Measurements from ENCODE around the gene TCEAL1.
"Not testable (repeated sequence)": the region's sequence is repeated elsewhere in the genome, so short reads cannot be mapped to it uniquely, and the experiment has no call there.

The TCEAL1 gene

GRCh38 chrX:103631145-103631544 lies 2.4 kb downstream of the TCEAL1 start:
- FAIRE-seq (no peak), DNase-seq (ENCODE audit: low spot score) (no peak)

DNA sequence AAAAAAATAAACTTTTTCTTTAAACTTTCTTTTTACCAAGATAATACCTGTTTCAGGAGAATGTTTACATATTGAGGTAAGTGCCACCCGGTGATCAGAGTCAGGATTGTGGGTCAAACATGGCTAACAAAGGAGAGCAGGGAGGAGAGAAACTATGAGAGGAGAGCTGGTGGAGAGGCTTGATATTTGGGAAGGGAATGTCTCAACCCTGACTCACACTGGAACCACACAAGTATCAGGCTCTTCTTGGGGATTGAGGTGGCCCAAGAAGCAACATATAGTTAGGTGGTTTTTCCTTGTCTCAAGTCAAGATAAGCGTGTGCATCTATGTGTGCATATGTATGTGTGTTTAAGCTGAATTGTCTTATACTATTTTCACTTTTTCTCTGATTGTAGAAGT lies 6.7 kb downstream of the TCEAL1 start:
- FAIRE-seq (no peak), DNase-seq (ENCODE audit: low spot score) (no peak)

GRCh38 chrX:103637604-103638338 lies 9.0 kb downstream of the TCEAL1 start:
- peak; percentile 84 for DNase-seq (ENCODE audit: low spot score)
- peak; percentile 87 for FAIRE-seq

- DNase-seq (ENCODE audit: low spot score); FAIRE-seq: not testable (repeated sequence)
Measured at GRCh38 chrX:103638479-103639346, 9.9 kb downstream of the TCEAL1 start.

DNA sequence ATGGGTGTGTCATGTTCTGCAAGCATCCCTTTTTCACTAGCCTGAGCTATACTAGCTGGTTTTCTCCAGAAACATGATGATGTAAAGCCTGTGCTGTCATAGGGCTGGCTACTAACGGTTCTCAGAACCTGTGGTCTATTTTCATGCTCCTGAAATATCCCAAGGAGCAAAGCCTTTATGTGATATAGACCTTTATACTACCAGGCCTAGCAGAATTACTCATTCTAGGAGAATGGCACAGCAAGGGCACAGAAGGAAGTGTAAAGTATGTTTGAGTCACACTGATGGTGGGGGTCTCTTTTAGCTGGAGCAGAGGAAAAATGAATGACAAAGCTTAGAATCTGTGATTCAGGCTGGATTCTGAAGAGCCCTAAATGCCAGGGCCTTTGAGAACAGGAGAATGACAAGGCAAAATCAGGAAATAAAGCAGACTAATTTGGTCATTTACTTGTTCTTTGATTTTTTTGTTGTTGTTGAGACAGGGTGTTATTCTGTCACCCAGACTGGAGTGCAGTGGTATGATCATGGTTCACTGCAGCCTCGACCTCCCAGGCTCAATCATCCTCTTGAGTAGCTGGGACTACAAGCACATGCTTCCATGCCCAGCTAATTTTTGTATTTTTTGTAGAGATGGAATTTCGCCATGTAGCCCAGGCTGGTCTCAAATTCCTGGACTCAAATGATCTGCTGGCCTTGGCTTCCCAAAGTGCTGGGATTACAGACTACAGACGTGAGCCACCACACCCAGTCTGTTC lies 11.8 kb downstream of the TCEAL1 start:
- FAIRE-seq (peak; percentile 75), DNase-seq (ENCODE audit: low spot score) (peak; percentile 84)

DNA sequence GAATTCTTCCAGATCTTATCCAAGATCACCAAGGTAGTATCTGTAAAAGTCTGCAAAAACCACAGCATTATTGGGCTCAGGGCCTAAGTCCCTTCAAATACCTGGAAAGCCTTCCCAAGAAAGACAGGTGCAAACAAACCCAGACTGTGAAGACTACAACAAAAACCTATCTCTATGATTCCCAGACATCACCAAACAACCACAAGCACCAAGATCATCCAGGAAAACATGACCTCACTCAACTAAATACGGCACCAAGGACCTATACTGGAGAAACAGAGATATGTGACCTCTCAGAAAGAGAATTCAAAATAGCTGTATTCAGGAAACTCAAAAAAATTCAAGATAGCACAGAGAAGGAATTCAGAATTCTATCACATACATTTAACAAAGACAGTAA lies 15.3 kb downstream of the TCEAL1 start:
- FAIRE-seq (no peak), DNase-seq (ENCODE audit: low spot score) (no peak)

GRCh38 chrX:103647630-103648029 lies 18.9 kb downstream of the TCEAL1 start:
- FAIRE-seq (no peak), DNase-seq (ENCODE audit: low spot score) (no peak)

DNA sequence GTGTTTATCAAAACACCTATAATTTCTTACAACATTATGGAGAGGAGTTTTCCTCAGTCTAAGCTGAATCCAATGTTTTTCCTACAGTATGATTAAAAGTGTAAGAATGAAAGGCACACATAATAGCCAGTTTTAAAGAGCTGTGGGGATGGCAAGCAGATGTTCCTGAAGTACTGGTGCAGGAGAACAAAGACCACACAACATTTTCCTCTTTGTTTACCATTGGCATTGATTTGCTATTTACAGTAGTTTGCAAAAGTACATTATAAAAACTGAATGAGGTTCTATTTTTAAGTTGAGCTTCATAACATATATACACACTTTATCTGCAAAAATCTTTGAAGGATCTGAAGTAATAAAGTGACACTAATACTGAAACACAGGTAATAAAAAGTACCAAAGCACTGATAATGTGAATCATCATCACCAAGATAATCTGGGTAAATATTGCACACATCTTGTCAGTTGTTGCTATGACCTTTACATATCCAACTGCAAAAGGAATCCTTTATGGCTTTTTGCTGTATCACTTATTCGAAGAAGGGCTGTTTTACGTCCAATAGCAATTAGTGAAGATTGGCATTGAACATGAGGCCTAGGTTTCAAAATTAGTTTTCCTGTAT lies 22.5 kb downstream of the TCEAL1 start:
- FAIRE-seq, result no peak
- no peak for DNase-seq (ENCODE audit: low spot score)

- DNase-seq (ENCODE audit: low spot score) (peak; percentile 65), FAIRE-seq (peak; percentile 74)
Measured at GRCh38 chrX:103655230-103656000, 26.6 kb downstream of the TCEAL1 start.

- peak; percentile 93 for FAIRE-seq
- DNase-seq (ENCODE audit: low spot score), result peak; percentile 90
Measured at GRCh38 chrX:103656617-103657016, 27.8 kb downstream of the TCEAL1 start.

DNA sequence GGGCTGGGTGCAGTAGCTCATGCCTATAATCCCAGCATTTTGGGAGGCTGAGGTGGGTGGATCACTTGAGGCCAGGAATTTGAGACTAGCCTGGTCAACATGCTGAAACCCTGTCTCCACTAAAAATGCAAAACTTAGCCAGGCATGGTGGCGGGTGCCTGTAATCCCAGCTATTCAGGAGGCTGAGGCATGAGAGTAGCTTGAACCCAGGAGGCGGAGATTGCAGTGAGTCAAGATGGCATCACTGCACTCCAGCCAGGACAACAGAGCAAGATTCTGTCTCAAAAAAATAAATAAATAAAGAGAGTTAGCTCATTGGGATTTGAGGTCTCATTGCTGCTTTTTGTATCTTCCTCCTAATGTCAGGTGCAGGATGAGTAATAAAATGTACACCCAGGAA lies 28.3 kb downstream of the TCEAL1 start:
- FAIRE-seq, result not testable (repeated sequence)
- peak; percentile 66 for DNase-seq (ENCODE audit: low spot score)

DNA sequence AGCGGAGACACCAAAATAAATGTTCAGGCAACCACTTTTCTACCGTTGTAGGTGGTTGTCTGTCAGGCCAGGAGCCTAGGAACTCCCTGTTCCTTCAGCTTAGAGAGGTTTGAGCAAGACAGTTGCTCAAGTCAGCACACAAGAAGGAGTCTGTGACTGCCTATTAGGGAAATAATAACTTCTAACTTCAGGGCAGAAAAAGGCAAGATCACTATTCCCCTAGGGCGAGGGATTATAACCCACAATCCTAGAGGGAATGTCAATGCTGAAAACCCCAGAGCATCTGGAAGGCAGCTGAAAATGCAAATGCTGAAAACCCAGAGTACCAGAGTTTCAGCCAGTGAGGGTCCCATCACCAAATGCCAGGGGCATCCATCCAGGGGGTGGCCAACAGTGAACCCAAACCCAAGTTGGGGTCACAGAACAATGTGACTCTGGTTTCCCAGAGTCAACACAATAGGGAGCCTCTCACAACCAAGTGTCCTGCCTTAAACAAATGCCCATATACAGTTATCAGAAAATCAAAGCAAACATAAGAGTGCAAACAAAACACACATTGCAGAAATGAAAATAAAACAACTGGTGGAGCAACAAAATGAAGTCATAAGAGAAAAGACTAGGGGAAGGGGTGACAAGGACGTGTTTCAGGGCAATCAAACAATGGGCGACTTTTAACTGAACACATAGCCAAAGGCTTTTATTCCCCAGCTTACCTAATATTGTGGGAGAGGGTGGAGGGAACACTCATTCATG lies 30.1 kb downstream of the TCEAL1 start:
- DNase-seq (ENCODE audit: low spot score) (no peak), FAIRE-seq (no peak)

GRCh38 chrX:103659460-103659859 lies 30.7 kb downstream of the TCEAL1 start:
- DNase-seq (ENCODE audit: low spot score); FAIRE-seq: not testable (repeated sequence)

- no peak for FAIRE-seq
Measured at GRCh38 chrX:103663981-103664762, 35.4 kb downstream of the TCEAL1 start.

GRCh38 chrX:103666202-103667107 lies 37.7 kb downstream of the TCEAL1 start:
- FAIRE-seq (no peak), DNase-seq (ENCODE audit: low spot score) (no peak)

More at GRCh38 chrX:103663981-103664762, 35.4 kb downstream of the TCEAL1 start:
- no peak for DNase-seq (ENCODE audit: low spot score)

- FAIRE-seq (no peak), DNase-seq (ENCODE audit: low spot score) (no peak)
Measured at GRCh38 chrX:103669745-103670144, 41.0 kb downstream of the TCEAL1 start.

DNA sequence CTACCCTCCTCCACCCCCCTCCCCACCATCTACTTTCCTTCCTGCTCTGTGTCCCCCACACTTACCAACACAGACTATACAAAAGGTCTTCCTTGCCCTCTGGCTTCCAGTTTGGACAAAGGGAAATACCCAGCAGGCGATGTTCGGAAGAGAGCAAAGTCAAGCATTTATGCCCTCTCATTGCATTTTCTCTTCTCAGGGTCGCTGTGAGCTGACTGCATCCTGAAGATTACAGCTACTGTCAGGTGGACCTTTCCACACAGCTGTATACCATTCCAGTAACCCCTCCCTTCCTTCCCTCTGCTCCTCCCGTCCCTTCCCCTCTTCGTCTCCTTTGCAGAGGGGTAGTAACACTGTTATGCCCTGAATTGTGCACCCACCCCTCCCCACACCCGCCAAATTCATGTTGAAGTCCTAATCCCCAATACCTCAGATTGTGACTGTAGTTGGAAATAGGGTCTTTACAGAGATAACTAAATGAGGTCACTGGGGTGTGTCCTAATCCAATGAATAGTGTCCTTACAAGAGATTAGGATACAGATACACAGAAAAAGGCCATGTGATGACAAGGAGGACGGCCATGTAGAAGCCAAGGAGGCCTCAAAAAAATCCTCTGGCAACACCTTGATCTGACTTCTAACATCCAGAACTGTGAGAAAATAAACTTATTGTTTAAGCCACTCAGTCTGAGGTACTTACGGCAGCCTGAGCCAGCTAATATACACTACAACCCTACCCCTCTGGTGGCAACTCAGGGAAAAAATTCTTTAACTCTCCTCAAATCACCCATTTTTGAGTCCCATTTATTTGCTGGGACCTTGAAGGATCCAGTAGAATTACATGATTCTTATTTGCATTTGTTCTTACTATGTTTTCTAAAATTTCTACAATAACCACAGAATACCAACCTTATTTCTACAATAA lies 46.0 kb downstream of the TCEAL1 start:
- no peak for FAIRE-seq
- no peak for DNase-seq (ENCODE audit: low spot score)
